ENCODE measurements around the gene HOXA7. TPM values are rescaled to one million over a fixed set of nuclear protein-coding genes. Genes with fewer than 3 reads are reported as not detected.
A peak's percentile ranks its signal among the peaks of the same experiment; 100 is the strongest.

HOXA7 gene
- total and polyA plus RNA-seq, 4 donors, result 1.0 to 2.2 (median 1.4) TPM

- H3K9ac ChIP-seq (ENCODE audit: insufficient read depth in 1 of 2, low read length in 2 of 2), result no peak overlapping the region
- TF ChIP-seq CTCF (IDR thresholded peaks at IDR 0.05; ENCODE audit: control extremely low read depth, extremely low read depth), result no peak
- no peak for DNase-seq
- H3K36me3 ChIP-seq (ENCODE audit: control insufficient read depth in 4 of 4, insufficient read depth in 4 of 4, low read length in 4 of 4), result no peaks in the 10 kb centered on the region
- H3K4me3 ChIP-seq, result no peak overlapping the region
- peaks cover 0 to 8% (median 0%) of the 10 kb centered on the region in 4 donors for H3K9me3 ChIP-seq (ENCODE audit: control insufficient read depth in 4 of 4, insufficient read depth in 3 of 4, low read length in 3 of 4)
- ATAC-seq (ENCODE audit: insufficient read depth, low FRiP score), result no peak
- peaks cover 0 to 23% (median 9%) of the 10 kb centered on the region in 5 donors for H3K4me1 ChIP-seq (ENCODE audit: control insufficient read depth in 5 of 5, insufficient read depth in 5 of 5, low read length in 5 of 5)
- WGBS, 2 donors, result 23 to 39% methylated on average over 2 of the region's 2 CpGs
- H3K27ac ChIP-seq (ENCODE audit: low read depth in 1 of 2, low read length in 1 of 2), result no peak overlapping the region
- peaks cover 3 to 98% (median 96%) of the 10 kb centered on the region in 3 donors for H3K27me3 ChIP-seq (ENCODE audit: control insufficient read depth in 3 of 3, insufficient read depth in 3 of 3, low read length in 2 of 3)
Observed at GRCh38 chr7:27194002-27194352, 37.5 kb upstream of the HOXA7 start.

GRCh38 chr7:27193335-27194001 is 37.0 kb upstream of the HOXA7 start:
- Histone ChIP-seq H3K9me3 (ENCODE audit: control insufficient read depth in 4 of 4, insufficient read depth in 3 of 4, low read length in 3 of 4) (peaks cover 0 to 8% (median 0%) of the 10 kb centered on the region in 4 donors), H3K4me3 (no peak overlapping the region), H3K27me3 (ENCODE audit: control insufficient read depth in 3 of 3, insufficient read depth in 3 of 3, low read length in 2 of 3) (peaks cover 3 to 98% (median 94%) of the 10 kb centered on the region in 3 donors), H3K36me3 (ENCODE audit: control insufficient read depth in 4 of 4, insufficient read depth in 4 of 4, low read length in 4 of 4) (no peaks in the 10 kb centered on the region), H3K4me1 (ENCODE audit: control insufficient read depth in 5 of 5, insufficient read depth in 5 of 5, low read length in 5 of 5) (peaks cover 0 to 22% (median 10%) of the 10 kb centered on the region in 5 donors), H3K27ac (ENCODE audit: low read depth in 1 of 2, low read length in 1 of 2) (no peak overlapping the region), H3K9ac (ENCODE audit: insufficient read depth in 1 of 2, low read length in 2 of 2) (no peak overlapping the region)
- TF ChIP-seq CTCF (IDR thresholded peaks at IDR 0.05; ENCODE audit: control extremely low read depth, extremely low read depth), result no peak
- ATAC-seq (ENCODE audit: insufficient read depth, low FRiP score), result no peak
- 12 to 18% methylated on average over 29 of the region's 29 CpGs for WGBS, 2 donors
- DNase-seq, result peak in 2 of 3 donors; percentile 20 to 49

GRCh38 chr7:27192546-27193334 is 36.3 kb upstream of the HOXA7 start:
- H3K36me3 ChIP-seq (ENCODE audit: control insufficient read depth in 4 of 4, insufficient read depth in 4 of 4, low read length in 4 of 4), result no peaks in the 10 kb centered on the region
- peak; percentile 35 for ATAC-seq (ENCODE audit: insufficient read depth, low FRiP score)
- H3K27ac ChIP-seq (ENCODE audit: low read depth in 1 of 2, low read length in 1 of 2), result no peak overlapping the region
- H3K27me3 ChIP-seq (ENCODE audit: control insufficient read depth in 3 of 3, insufficient read depth in 3 of 3, low read length in 2 of 3), result peaks cover 3 to 98% (median 94%) of the 10 kb centered on the region in 3 donors
- no peak overlapping the region for H3K9ac ChIP-seq (ENCODE audit: insufficient read depth in 1 of 2, low read length in 2 of 2)
- WGBS, 2 donors, result 1 to 4% methylated on average over 68 to 78 of the region's 78 CpGs
- H3K9me3 ChIP-seq (ENCODE audit: control insufficient read depth in 4 of 4, insufficient read depth in 3 of 4, low read length in 3 of 4), result peaks cover 0 to 6% (median 0%) of the 10 kb centered on the region in 4 donors
- H3K4me1 ChIP-seq (ENCODE audit: control insufficient read depth in 5 of 5, insufficient read depth in 5 of 5, low read length in 5 of 5), result peaks cover 0 to 25% (median 10%) of the 10 kb centered on the region in 5 donors
- H3K4me3 ChIP-seq, result no peak overlapping the region
- TF ChIP-seq CTCF (IDR thresholded peaks at IDR 0.05; ENCODE audit: control extremely low read depth, extremely low read depth), result no peak
- DNase-seq, result peak in 2 of 3 donors; percentile 22 to 46
